Breast epithelium (tissue), 3 donors: Measurements from ENCODE around the gene RTBDN.

Experiments used
- POLR2A ChIP-seq: fragments of 450-650 bp; IDR thresholded peaks from one replicate; pipeline ENCODE4 v1.6.1; 2016; ENCODE audit warnings: antibody characterized with exemption, mild to moderate bottlenecking, moderate library complexity
- POLR2AphosphoS5 ChIP-seq, 3 donors: sonication (generic); formaldehyde crosslinking; IDR thresholded peaks; one replicate each; pipeline ENCODE4 v1.6.1; 2017; ENCODE audit warnings: antibody characterized with exemption in 3 of 3
- TF ChIP-seq, protein P1 (sequence below), 3 donors: fragments of 450-650 bp; IDR thresholded peaks; one replicate each; pipeline ENCODE4 v1.5.1; 2016 to 2017; ENCODE audit warnings: antibody characterized with exemption in 3 of 3, mild to moderate bottlenecking in 3 of 3, moderate library complexity in 3 of 3

DNA sequence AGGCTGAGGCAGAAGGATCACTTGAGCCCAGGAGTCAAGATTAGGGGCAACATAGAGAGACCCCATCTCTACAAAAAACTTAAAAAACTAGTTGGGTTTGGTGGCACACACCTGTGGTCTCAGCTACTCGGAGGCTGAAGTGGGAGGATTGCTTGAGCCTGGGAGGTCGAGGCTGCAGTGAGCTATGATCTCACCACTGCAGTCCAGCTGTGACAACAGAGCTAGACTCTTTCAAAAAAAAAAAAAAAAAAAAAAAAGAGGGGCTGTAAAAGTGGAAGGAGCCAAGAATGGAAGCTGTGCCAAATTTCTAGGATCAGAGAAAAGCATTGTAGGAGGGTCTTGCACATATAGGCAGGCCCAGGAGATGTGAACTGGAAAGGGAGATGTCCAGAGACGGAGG, 37.3 kb upstream of the RTBDN start:
- TF ChIP-seq, protein P1, sequence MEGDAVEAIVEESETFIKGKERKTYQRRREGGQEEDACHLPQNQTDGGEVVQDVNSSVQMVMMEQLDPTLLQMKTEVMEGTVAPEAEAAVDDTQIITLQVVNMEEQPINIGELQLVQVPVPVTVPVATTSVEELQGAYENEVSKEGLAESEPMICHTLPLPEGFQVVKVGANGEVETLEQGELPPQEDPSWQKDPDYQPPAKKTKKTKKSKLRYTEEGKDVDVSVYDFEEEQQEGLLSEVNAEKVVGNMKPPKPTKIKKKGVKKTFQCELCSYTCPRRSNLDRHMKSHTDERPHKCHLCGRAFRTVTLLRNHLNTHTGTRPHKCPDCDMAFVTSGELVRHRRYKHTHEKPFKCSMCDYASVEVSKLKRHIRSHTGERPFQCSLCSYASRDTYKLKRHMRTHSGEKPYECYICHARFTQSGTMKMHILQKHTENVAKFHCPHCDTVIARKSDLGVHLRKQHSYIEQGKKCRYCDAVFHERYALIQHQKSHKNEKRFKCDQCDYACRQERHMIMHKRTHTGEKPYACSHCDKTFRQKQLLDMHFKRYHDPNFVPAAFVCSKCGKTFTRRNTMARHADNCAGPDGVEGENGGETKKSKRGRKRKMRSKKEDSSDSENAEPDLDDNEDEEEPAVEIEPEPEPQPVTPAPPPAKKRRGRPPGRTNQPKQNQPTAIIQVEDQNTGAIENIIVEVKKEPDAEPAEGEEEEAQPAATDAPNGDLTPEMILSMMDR (IDR thresholded peaks at IDR 0.05): no peak
- TF ChIP-seq POLR2AphosphoS5 (IDR thresholded peaks at IDR 0.05) (no peak), POLR2A (no peak)
